ENCODE data around the gene PALMD.

Gene PALMD

DNA sequence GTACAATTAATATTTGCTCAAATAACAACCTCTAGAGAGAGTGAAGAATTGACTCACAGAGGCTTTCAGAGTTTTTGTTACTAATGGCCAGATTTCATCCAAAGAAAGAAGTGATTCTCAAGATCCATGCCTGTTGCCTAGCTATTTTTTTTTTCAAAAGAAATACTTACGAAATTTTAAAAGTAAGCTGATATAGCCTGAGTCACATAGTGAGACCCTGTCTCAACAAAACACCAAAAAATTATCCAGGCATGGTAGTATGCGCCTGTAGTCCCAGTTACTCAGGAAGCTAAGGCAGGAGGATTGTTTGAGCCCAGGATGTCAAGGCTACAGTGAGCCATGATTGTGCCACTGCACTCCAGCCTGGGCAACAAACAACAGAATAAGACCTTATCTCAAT is 14.6 kb downstream of the PALMD start:
- TF ChIP-seq ZNF274 (IDR thresholded peaks at IDR 0.05; ENCODE audit: low read depth, low read length), result no peak
- no peak overlapping the region for H3K4me3 ChIP-seq (ENCODE audit: low read length)

DNA sequence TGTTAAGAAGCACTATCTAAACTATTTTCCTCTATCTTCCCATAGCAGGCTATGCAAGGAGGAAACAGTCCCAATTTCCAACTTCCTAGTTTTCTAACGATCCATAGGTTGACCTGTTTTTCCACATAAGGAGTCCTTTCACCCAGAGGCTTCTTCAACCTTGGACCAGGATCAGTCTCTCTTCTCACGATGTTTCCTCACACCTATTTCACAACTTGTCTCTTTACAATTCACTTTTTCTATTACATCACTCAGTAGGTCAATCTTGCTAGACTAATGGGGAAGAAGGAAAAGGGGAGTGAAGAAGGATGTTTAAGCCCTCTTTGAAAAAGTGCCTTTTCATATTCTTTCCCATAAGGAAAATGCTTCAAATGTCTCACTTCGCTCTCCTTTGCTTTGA is 15.9 kb downstream of the PALMD start:
- no peak for TF ChIP-seq ZNF274 (IDR thresholded peaks at IDR 0.05; ENCODE audit: low read depth, low read length)
- no peak overlapping the region for H3K4me3 ChIP-seq (ENCODE audit: low read length)

DNA sequence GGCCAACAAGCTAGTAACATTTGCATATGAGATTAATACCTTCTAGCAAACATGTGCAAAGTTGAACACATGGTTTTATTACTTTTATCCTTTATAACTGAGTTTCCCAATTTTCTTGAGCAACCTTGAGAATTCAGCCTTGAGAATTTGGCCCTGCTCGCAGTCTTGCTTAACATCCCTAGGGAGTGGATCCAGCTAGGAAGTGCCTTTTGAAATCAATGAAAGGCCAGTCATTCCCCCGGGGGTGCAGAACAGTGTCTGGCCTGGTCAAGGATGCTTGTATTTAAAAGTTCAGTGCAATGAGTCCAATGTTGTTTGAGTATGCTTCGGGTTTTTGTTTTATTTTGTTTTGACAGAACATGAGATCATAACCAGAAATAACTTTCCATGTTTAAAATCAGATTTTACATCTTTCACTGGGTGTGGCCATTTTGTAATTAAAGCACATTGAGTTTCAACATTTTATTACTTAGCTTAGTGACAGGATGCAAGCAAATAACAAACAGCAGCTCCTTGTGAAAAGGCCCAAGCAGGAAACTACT is 16.7 kb downstream of the PALMD start:
- no peak overlapping the region for H3K4me3 ChIP-seq (ENCODE audit: low read length)
- no peak for TF ChIP-seq ZNF274 (IDR thresholded peaks at IDR 0.05; ENCODE audit: low read depth, low read length)

- TF ChIP-seq ZNF274 (IDR thresholded peaks at IDR 0.05; ENCODE audit: low read depth, low read length), result no peak
These were observed 17.6 kb downstream of the PALMD start for GRCh38 chr1:99663501-99663900.

GRCh38 chr1:99665212-99665611 is 19.3 kb downstream of the PALMD start:
- TF ChIP-seq ZNF274 (IDR thresholded peaks at IDR 0.05; ENCODE audit: low read depth, low read length), result no peak
- no peak overlapping the region for H3K4me3 ChIP-seq (ENCODE audit: low read length)

More at GRCh38 chr1:99663501-99663900, 17.6 kb downstream of the PALMD start:
- no peak overlapping the region for H3K4me3 ChIP-seq (ENCODE audit: low read length)

- no peak for TF ChIP-seq ZNF274 (IDR thresholded peaks at IDR 0.05; ENCODE audit: low read depth, low read length)
- H3K4me3 ChIP-seq (ENCODE audit: low read length), result no peak overlapping the region
These were observed 23.5 kb downstream of the PALMD start for GRCh38 chr1:99669376-99669775.

- no peak overlapping the region for H3K4me3 ChIP-seq (ENCODE audit: low read length)
- TF ChIP-seq ZNF274 (IDR thresholded peaks at IDR 0.05; ENCODE audit: low read depth, low read length), result no peak
These were observed 23.9 kb downstream of the PALMD start for GRCh38 chr1:99669821-99670220.

DNA sequence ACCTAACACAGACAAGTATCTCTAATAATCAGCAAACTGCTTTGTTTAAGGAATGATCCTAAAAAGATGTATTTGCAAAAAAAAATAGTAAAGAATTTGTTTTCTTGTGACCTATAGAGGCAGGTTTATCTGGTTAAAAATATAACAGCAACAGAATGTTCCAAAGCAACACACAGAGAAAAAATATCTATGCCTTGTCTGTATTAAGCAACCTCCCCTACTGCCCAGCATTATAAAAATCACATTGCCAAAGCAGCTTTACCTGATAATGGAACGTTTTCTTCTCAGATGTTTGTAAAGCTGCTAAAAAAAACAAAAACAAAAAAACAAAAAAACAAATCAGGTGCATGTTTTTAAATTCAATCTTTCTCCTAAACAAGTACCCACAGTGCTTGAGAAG is 24.7 kb downstream of the PALMD start:
- H3K4me3 ChIP-seq (ENCODE audit: low read length), result no peak overlapping the region
- no peak for TF ChIP-seq ZNF274 (IDR thresholded peaks at IDR 0.05; ENCODE audit: low read depth, low read length)

- no peak overlapping the region for H3K4me3 ChIP-seq (ENCODE audit: low read length)
- no peak for TF ChIP-seq ZNF274 (IDR thresholded peaks at IDR 0.05; ENCODE audit: low read depth, low read length)
These were observed 26.1 kb downstream of the PALMD start for GRCh38 chr1:99672038-99672437.

DNA sequence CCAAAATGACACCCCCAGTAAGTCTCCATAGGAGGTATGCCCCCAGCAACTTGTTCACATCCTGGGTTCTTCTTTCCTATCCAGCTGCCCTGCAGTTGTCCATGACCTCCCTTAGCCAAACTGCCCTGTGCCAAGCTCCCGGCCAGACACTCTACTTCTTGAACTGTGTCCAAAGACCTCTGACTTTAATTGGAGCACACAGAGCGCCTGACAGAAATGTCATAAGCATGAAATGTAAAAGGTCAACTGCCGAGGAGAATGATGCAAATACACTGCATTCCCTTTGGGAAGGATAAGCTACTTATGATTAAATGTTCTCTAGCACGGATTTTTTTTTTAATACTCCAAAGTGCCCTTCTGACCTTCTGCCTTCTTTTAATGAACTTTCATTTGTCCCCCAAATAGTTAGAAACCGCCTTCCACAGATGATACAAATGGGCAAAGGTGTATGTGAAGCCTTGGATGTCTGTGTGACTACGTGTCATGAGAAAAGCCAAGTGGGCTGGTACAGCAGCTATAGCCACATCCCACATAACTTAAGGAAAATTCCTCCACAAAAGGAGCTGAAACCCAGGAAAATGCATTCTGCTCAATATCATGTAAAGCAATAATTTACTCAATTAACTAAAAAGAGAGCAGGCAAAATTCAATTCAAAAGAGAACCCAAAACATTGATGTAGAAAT is 26.8 kb downstream of the PALMD start:
- H3K4me3 ChIP-seq (ENCODE audit: low read length), result no peak overlapping the region
- no peak for TF ChIP-seq ZNF274 (IDR thresholded peaks at IDR 0.05; ENCODE audit: low read depth, low read length)

DNA sequence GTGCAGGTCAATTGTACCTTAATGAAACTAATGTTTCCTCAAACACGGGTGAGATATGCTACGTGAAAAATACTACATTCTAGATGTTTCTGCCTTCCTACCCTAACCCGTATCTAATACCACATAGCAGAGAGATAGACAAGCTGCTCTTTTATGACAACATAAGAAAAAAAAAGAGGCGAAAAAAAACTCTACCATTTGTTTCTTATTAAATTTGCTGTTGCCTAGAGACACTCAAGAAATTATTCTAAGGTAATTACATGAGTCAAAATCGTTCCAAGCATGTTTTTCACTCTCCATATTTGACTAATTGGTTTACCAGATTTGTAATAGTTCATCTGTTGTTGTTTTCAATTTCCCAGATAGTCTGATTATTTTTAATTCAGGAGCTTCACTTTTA is 27.4 kb downstream of the PALMD start:
- no peak for TF ChIP-seq ZNF274 (IDR thresholded peaks at IDR 0.05; ENCODE audit: low read depth, low read length)
- no peak overlapping the region for H3K4me3 ChIP-seq (ENCODE audit: low read length)

- H3K4me3 ChIP-seq (ENCODE audit: low read length), result no peak overlapping the region
- no peak for TF ChIP-seq ZNF274 (IDR thresholded peaks at IDR 0.05; ENCODE audit: low read depth, low read length)
These were observed 28.5 kb downstream of the PALMD start for GRCh38 chr1:99674115-99675064.

- no peak overlapping the region for H3K4me3 ChIP-seq (ENCODE audit: low read length)
- TF ChIP-seq ZNF274 (IDR thresholded peaks at IDR 0.05; ENCODE audit: low read depth, low read length), result no peak
These were observed 29.4 kb downstream of the PALMD start for GRCh38 chr1:99675292-99675691.

- H3K4me3 ChIP-seq (ENCODE audit: low read length), result no peak overlapping the region
- TF ChIP-seq ZNF274 (IDR thresholded peaks at IDR 0.05; ENCODE audit: low read depth, low read length), result no peak
These were observed 30.1 kb downstream of the PALMD start for GRCh38 chr1:99675994-99676393.

DNA sequence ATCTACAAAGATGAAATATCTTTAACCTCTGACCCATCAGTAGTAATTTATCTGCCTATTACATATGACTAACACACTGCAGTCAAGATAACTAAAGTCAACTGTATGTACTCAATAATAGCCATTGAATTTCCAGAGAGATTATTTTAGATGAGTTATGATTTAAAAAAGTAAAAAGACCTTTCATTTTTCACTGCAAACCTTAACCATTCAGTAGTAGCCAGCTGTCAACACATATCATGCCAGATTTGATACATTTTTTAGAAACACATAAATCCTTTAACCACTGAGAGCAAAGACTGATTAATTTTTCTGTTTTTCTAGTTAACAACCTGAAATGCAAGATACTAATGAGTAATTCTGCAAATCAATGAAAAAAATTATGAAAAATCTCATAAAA is 31.0 kb downstream of the PALMD start:
- H3K4me3 ChIP-seq (ENCODE audit: low read length), result no peak overlapping the region

More for the DNA sequence above, 31.0 kb downstream of the PALMD start:
- no peak for TF ChIP-seq ZNF274 (IDR thresholded peaks at IDR 0.05; ENCODE audit: low read depth, low read length)
